Left forelimb (tissue), 1 donor: Measurements from ENCODE around the gene H2AZ2.
"Not testable (repeated sequence)": the region's sequence is repeated elsewhere in the genome, so short reads cannot be mapped to it uniquely, and the experiment has no call there.

ENCODE experiments used
- DNase-seq: peaks from one replicate; pipeline ENCODE4 v3.0.0-alpha.2; 2018; ENCODE audit warnings: low spot score

The H2AZ2 gene

GRCh38 chr7:44870780-44871179, 22.9 kb upstream of the H2AZ2 start:
- DNase-seq = not testable (repeated sequence)

DNA sequence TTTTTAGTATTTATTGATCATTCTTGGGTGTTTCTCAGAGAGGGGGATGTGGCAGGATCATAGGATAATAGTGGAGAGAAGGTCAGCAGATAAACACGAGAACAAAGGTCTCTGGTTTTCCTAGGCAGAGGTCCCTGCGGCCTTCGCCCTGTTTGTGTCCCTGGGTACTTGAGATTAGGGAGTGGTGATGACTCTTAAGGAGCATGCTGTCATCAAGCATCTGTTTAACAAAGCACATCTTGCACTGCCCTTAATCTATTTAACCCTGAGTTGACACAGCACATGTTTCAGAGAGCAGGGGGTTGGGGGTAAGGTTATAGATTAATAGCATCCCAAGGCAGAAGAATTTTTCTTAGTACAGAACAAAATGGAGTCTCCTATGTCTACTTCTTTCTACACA, 22.4 kb upstream of the H2AZ2 start:
- not testable (repeated sequence) for DNase-seq

GRCh38 chr7:44867073-44867995, 19.4 kb upstream of the H2AZ2 start:
- DNase-seq = no peak

DNA sequence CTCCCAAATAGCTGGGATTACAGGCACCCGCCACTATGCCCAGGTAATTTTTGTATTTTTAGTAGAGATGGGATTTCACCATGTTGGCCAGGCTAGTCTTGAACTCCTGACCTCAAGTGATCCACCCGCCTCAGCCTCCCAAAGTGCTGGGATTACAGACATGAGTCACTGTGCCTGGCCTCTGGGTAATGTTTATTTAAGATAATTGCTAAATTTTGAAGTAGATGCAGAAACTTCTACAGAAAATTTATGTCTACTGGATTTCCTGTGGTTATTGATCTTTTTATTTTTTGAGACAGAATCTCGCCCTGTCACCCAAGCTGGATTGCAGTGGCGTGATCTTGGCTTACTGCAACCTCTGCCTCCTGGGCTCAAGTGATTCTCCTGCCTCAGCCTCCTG, 14.1 kb upstream of the H2AZ2 start:
- not testable (repeated sequence) for DNase-seq

DNA sequence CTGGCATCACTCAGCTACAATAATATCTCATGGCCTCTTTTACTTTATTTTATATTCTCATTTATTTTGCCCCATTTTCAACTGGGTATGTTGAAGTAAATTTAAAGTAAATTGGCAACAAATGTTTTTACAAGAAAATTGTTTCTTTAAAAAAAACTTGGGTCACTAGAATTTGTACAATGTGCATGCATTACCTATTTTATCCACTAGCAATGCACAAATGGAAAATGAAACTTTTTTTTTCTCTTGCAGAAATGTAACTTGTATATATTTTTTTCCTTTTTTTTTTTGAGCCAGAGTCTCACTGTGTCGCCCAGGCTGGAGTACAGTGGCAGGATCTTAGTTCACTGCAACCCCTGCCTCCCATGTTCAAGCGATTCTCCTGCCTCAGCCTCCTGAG, 10.3 kb upstream of the H2AZ2 start:
- no peak for DNase-seq

DNA sequence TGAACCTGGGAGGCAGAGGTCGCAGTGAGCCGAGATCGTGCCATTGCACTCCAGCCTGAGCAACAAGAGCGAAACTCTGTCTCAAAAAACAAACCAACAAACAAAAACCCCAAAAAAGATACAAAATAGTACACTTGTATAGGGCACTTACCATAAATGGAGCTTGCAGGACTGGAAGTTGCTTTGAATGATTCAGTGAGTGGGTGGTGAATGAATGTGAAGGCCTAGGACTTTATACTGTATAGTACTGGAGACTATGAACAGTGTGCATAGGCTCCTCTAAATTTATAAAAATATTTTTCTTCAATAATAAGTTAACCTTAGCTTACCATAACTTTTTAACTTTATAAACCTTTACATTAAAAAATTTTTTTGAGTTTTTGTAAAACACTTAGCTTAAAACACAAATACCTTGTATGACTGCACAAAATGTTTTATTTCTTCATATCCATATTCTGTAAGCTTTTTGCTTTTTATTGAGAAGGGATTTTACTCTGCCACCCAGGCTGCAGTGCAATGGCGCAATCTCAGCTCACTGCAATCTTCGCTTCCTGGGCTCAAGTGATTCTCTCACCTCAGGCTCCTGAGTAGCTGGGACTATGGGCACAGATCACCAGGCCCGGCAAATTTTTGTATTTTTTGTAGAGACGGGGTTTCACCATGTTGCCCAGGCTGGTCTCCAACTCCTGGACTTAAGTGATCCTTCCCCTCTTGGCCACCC, 6.9 kb upstream of the H2AZ2 start:
- DNase-seq = no peak

DNA sequence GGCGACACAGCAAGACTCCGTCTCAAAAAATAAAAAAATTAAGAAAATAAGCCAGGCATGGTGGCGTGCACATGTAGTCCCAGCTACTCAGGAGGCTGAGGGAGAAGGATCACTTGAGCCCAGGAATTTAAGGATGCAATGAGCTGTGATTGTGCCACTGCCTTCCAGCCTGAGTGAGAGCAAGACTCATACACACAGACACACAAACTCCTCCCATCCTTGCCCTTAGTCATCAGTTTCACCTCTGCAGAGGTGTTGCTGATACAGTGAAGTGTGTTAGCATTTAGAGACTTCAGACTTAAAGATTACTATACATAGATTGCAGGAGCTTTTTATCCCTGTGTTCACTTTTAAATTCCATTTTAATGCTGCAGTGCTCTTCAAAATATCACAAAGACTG, 5.5 kb upstream of the H2AZ2 start:
- no peak for DNase-seq

DNA sequence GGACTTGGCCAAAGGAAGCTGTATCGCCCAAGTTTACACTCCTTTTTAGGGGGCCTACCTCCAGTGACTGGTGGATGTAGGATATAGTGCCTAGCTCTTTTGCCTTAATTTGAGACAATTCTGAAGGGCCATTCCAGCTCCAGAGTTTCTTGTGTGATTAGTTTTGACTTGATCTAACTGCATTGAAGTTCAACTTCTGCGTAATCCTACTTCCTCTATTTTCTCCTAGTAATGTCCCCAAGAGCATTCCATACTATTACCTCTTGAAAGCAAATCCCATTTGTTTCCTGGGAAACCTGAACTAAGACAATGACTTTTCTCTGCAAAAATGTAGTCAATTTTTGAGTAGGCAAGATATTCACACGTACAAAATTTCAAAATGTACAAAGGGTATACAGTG, 4.7 kb upstream of the H2AZ2 start:
- no peak for DNase-seq

GRCh38 chr7:44849885-44850544, 2.1 kb upstream of the H2AZ2 start:
- no peak for DNase-seq

DNA sequence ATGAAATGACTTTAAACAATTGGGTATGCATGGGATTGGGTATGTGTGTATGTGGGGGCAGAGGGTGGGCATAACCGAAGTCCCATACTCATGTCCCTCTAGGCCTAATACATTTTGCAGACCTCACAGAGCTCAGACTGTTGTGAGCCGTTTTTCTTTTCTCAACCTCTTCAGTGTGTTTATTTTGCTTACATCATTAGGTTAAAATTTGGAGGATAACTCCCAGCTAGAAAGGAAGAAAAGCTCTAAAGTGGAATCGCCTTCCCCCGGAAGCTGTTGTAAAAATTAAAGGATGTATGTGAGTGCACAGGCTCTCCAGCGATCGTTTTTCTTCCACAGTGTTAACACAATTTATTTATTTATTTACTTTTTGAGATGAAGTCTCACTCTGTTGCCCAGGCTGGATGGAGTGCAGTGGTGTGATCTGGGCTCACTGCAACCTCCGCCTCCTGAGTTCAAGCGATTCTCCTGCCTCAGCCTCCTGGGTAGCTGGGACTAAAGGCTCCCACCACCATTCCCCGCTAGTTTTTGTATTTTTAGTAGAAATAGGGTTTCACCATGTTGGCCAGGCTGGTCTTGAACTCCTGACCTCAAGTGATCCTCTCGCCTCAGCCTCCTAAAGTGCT, 1.5 kb upstream of the H2AZ2 start:
- no peak for DNase-seq

GRCh38 chr7:44847509-44847919, 373 bp downstream of the H2AZ2 start:
- DNase-seq = peak; percentile 96

GRCh38 chr7:44846816-44847508, 925 bp downstream of the H2AZ2 start:
- DNase-seq = no peak

DNA sequence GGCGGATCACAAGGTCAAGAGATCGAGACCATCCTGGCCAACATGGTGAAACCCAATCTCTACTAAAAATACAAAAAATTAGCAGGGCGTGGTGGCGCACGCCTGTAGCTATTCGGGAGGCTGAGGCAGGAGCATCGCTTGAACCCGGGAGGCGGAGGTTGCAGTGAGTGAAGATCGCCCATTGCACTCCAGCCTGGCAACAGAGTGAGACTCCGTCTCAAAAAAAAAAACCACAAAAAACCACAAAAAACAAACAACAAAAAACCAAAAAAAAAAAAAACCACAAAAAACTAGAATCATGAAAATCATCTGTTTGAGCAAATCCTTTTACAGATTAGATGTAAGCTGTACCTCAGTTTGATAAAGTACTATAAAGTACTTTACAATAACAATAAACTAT, 1.5 kb downstream of the H2AZ2 start:
- DNase-seq = not testable (repeated sequence)

GRCh38 chr7:44845451-44845850, 2.4 kb downstream of the H2AZ2 start:
- DNase-seq = no peak

- not testable (repeated sequence) for DNase-seq
Observed at GRCh38 chr7:44843440-44843839, 4.4 kb downstream of the H2AZ2 start.

DNA sequence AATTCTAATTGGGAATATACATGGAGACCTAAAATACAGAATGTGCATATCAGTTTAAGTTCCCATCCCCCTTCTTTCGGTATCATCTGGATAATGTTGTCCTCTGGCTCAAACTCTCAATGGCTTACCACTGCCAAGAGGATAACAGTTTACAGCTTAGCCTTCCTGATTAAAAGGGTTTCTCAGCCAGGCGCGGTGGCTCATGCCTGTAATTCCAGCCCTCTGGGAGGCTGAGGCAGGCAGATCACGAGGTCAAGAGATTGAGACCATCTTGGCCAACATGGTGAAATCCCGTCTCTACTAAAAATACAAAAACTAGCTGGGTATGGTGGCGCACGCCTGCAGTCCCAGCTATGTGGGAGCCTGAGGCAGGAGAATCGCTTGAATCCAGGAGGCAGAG, 5.2 kb downstream of the H2AZ2 start:
- DNase-seq = not testable (repeated sequence)

- DNase-seq = no peak
Observed at GRCh38 chr7:44838751-44839150, 9.1 kb downstream of the H2AZ2 start.

- DNase-seq = no peak
Observed at GRCh38 chr7:44827567-44827966, 20.3 kb downstream of the H2AZ2 start.

GRCh38 chr7:44824894-44825526, 22.9 kb downstream of the H2AZ2 start:
- no peak for DNase-seq

DNA sequence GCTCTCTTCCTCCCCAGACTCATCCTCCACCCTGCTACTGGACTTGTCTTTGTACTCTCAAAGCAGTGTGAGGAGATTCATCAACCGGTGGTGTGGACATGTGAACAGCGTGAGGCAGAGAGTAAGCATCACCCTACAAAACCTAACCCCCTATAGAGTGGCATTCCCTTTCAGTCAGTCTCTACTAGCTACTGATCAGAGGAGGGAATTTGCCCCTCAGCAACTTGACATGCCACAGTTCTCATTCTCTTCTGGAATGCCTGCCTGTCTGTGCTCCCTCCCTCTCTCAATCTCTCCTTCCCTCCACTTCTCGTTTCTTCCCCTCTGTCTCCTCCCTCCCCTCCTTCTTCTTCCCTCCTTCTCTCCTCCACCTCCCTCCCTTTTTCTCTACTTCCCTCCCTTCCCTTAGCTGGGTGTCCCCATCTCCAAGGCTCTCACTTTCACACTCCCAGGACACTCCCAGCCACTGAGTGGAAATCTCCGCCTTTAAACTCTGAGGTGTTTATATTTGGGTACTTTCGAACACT, 24.6 kb downstream of the H2AZ2 start:
- DNase-seq = no peak

GRCh38 chr7:44819292-44819691, 28.6 kb downstream of the H2AZ2 start:
- DNase-seq = no peak
